Epithelial cell of esophagus (primary cell): ENCODE data around the gene SLC38A1.

ENCODE experiments used
- DNase-seq: peaks from one replicate; pipeline ENCODE4 v3.0.0; 2010; ENCODE audit warnings: low read depth
- H3K4me3 ChIP-seq: 2 replicates; pipeline ENCODE4 v1.5.1; 2011; ENCODE audit warnings: mild to moderate bottlenecking, low read length, control low read depth
- CTCF ChIP-seq: IDR thresholded peaks from 2 replicates; pipeline ENCODE4 v1.5.1; 2011; ENCODE audit warnings: low read depth, mild to moderate bottlenecking, low read length, control low read depth, inconsistent platforms; ENCODE audit not compliant: insufficient read depth; ENCODE audit errors: missing control alignments

SLC38A1 gene

GRCh38 chr12:46222636-46223035 is 46.2 kb downstream of the SLC38A1 start:
- TF ChIP-seq CTCF, result no peak
- no peak overlapping the region for H3K4me3 ChIP-seq
- DNase-seq, result no peak

- peak; percentile 52 for DNase-seq
- TF ChIP-seq CTCF, result no peak
- no peak overlapping the region for H3K4me3 ChIP-seq
These were observed 47.4 kb downstream of the SLC38A1 start for GRCh38 chr12:46221255-46222128.

- no peak overlapping the region for H3K4me3 ChIP-seq
- DNase-seq, result peak; percentile 71
- TF ChIP-seq CTCF, result no peak
These were observed 48.8 kb downstream of the SLC38A1 start for GRCh38 chr12:46219877-46220655.

- no peak for DNase-seq
- no peak for TF ChIP-seq CTCF
- H3K4me3 ChIP-seq, result no peak overlapping the region
These were observed 49.5 kb downstream of the SLC38A1 start for GRCh38 chr12:46219132-46219876.

GRCh38 chr12:46218322-46219095 is 50.3 kb downstream of the SLC38A1 start:
- no peak overlapping the region for H3K4me3 ChIP-seq
- TF ChIP-seq CTCF, result no peak
- peak; percentile 83 for DNase-seq

- H3K4me3 ChIP-seq, result no peak overlapping the region
- no peak for TF ChIP-seq CTCF
- no peak for DNase-seq
These were observed 51.1 kb downstream of the SLC38A1 start for GRCh38 chr12:46217541-46218321.
